H1 (cell line): ENCODE measurements around the gene PCGF3. TPM values are rescaled to one million over a fixed set of nuclear protein-coding genes. Genes with fewer than 3 reads are reported as not detected.

Experiments used
- CTCF ChIA-PET: fragments of 300-600 bp; sonication (Branson Sonifier 250); formaldehyde crosslinking; loops from one replicate; lab custom pipeline; 2021; ENCODE audit not compliant: partially characterized antibody; lab: Charles Lee
- POLR2A ChIA-PET: fragments of 300-600 bp; sonication (Branson Sonifier 250); formaldehyde crosslinking; loops from one replicate; lab custom pipeline; 2021; ENCODE audit warnings: inconsistent platforms; ENCODE audit not compliant: partially characterized antibody; lab: Charles Lee
- DNase-seq, 2 experiments: peaks; one replicate each; pipeline versions ENCODE4 v3.0.0 to v3.0.0-alpha.2; 2010 to 2022; ENCODE audit warnings: low spot score in 2 of 2, low read depth in 1 of 2, mixed read lengths in 1 of 2
- FAIRE-seq: peaks from 2 replicates; lab custom pipeline; 2011; peaks lifted over from hg19 to GRCh38; lab: Jason Lieb, UNC
- H2AFZ ChIP-seq: 2 replicates; pipeline ENCODE4 v1.8.1; 2012; ENCODE audit warnings: low read length, inconsistent platforms
- H2AK5ac ChIP-seq: 2 replicates; pipeline ENCODE4 v1.6.1; 2013; ENCODE audit warnings: low read depth, low read length
- H2BK120ac ChIP-seq: replicated peaks from 2 replicates; pipeline ENCODE3; 2013; ENCODE audit warnings: low read depth, low read length, inconsistent platforms
- H2BK12ac ChIP-seq: 2 replicates; pipeline ENCODE4 v1.6.1; 2013; ENCODE audit warnings: low read depth, low read length
- H2BK15ac ChIP-seq: 2 replicates; pipeline ENCODE4 v1.6.1; 2013; ENCODE audit warnings: low read length
- H2BK20ac ChIP-seq: 2 replicates; pipeline ENCODE4 v1.6.1; 2013; ENCODE audit warnings: low read length
- H2BK5ac ChIP-seq: 2 replicates; pipeline ENCODE4 v1.6.1; 2013; ENCODE audit warnings: low read depth, low read length
- H3K14ac ChIP-seq: 2 replicates; pipeline ENCODE4 v1.6.1; 2013; ENCODE audit warnings: inconsistent platforms; ENCODE audit not compliant: insufficient read length
- H3K18ac ChIP-seq: 2 replicates; pipeline ENCODE4 v1.6.1; 2013; ENCODE audit warnings: low read length; ENCODE audit errors: extremely low read depth
- H3K23ac ChIP-seq: 2 replicates; pipeline ENCODE4 v1.6.1; 2013; ENCODE audit warnings: inconsistent platforms; ENCODE audit not compliant: insufficient read length
- H3K23me2 ChIP-seq: 2 replicates; pipeline ENCODE4 v1.6.1; 2013; ENCODE audit warnings: low read depth, low read length
- H3K27ac ChIP-seq: 2 replicates; pipeline ENCODE4 v1.6.1; 2011; ENCODE audit warnings: low read depth, low read length, inconsistent platforms
- H3K27me3 ChIP-seq, 4 experiments: replicated peaks in 1 of 4; 1 replicate in 1 of 4; 2 replicates in 3 of 4; pipeline versions ENCODE4 v1.6.1 to v1.8.1; 2011 to 2013; ENCODE audit warnings: low read length in 3 of 4, mild to moderate bottlenecking in 3 of 4, inconsistent platforms in 2 of 4, mixed read lengths in 2 of 4, moderate library complexity in 1 of 4; ENCODE audit not compliant: control insufficient read depth in 3 of 4, insufficient read depth in 3 of 4; ENCODE audit errors: extremely low read depth in 1 of 4
- H3K36me3 ChIP-seq, 4 experiments: 2 replicates each; pipeline versions ENCODE4 v1.6.1 to v1.8.1; 2011 to 2013; ENCODE audit warnings: mild to moderate bottlenecking in 4 of 4, low read length in 3 of 4, moderate library complexity in 2 of 4, control low read depth in 1 of 4, inconsistent platforms in 1 of 4; ENCODE audit not compliant: insufficient read depth in 4 of 4, control insufficient read depth in 2 of 4
- H3K4ac ChIP-seq: replicated peaks from 2 replicates; pipeline ENCODE3; 2013; ENCODE audit warnings: low read length, low read depth, mixed read lengths, inconsistent platforms; ENCODE audit not compliant: insufficient read length
- H3K4me1 ChIP-seq, 4 experiments: replicated peaks in 1 of 4; 1 replicate in 1 of 4; 2 replicates in 3 of 4; pipeline versions ENCODE4 v1.6.1 to v1.8.1; 2011 to 2013; ENCODE audit warnings: low read length in 3 of 4, inconsistent platforms in 2 of 4, mixed read lengths in 1 of 4; ENCODE audit not compliant: insufficient read depth in 4 of 4, control insufficient read depth in 3 of 4
- H3K4me2 ChIP-seq, 2 experiments: 2 replicates each; pipeline versions ENCODE4 v1.6.1 to v1.8.1; 2011 to 2013; ENCODE audit warnings: low read depth in 2 of 2, low read length in 2 of 2, control low read depth in 1 of 2, inconsistent platforms in 1 of 2, mild to moderate bottlenecking in 1 of 2; ENCODE audit not compliant: insufficient read depth in 1 of 2
- H3K4me3 ChIP-seq, 4 experiments: fragments of 200-600, 300-600 bp in 1 of 4; sonication (generic), shearing (Covaris generic), sonication (Bioruptor Twin) in 1 of 4; 2 replicates each; pipeline versions ENCODE4 v1.5.1 to v1.8.1; 2011 to 2016; ENCODE audit warnings: low read length in 4 of 4, low read depth in 3 of 4, control low read depth in 2 of 4, inconsistent platforms in 2 of 4, mild to moderate bottlenecking in 2 of 4, mixed read lengths in 1 of 4, moderate library complexity in 1 of 4; ENCODE audit not compliant: insufficient read depth in 2 of 4; ENCODE audit errors: extremely low read depth in 1 of 4
- H3K56ac ChIP-seq: replicated peaks from 2 replicates; pipeline ENCODE3; 2013; ENCODE audit warnings: low read depth, mild to moderate bottlenecking, mixed read lengths, low read length, inconsistent platforms; ENCODE audit not compliant: insufficient read length
- H3K79me1 ChIP-seq: 2 replicates; pipeline ENCODE4 v1.6.1; 2013; ENCODE audit warnings: low read depth, low read length, control low read depth
- H3K79me2 ChIP-seq, 2 experiments: 2 replicates each; pipeline versions ENCODE4 v1.6.1 to v1.8.1; 2012 to 2013; ENCODE audit warnings: low read length in 2 of 2, mild to moderate bottlenecking in 2 of 2, inconsistent platforms in 1 of 2; ENCODE audit not compliant: insufficient read depth in 2 of 2, control insufficient read depth in 1 of 2
- H3K9ac ChIP-seq, 4 experiments: replicated peaks in 1 of 4; 1 replicate in 1 of 4; 2 replicates in 3 of 4; pipeline versions ENCODE4 v1.6.1 to v1.8.1; 2011 to 2013; ENCODE audit warnings: low read depth in 3 of 4, low read length in 3 of 4, control low read depth in 2 of 4, mild to moderate bottlenecking in 2 of 4, moderate library complexity in 2 of 4, inconsistent platforms in 1 of 4; ENCODE audit errors: extremely low read depth in 1 of 4
- H3K9me3 ChIP-seq, 2 experiments: 2 replicates each; pipeline versions ENCODE4 v1.6.1 to v1.8.1; 2012 to 2013; ENCODE audit warnings: mild to moderate bottlenecking in 2 of 2, moderate library complexity in 2 of 2, control low read depth in 1 of 2, inconsistent platforms in 1 of 2, low read depth in 1 of 2, low read length in 1 of 2, mixed read lengths in 1 of 2; ENCODE audit not compliant: insufficient read depth in 2 of 2
- H4K20me1 ChIP-seq, 2 experiments: replicated peaks in 1 of 2; 2 replicates each; pipeline versions ENCODE3 to v1.8.1; 2011 to 2013; ENCODE audit warnings: inconsistent platforms in 2 of 2, low read length in 2 of 2, mild to moderate bottlenecking in 1 of 2; ENCODE audit not compliant: insufficient read depth in 2 of 2, control insufficient read depth in 1 of 2
- H4K5ac ChIP-seq: 2 replicates; pipeline ENCODE4 v1.6.1; 2013; ENCODE audit warnings: low read length, low read depth, mixed read lengths, inconsistent platforms; ENCODE audit not compliant: insufficient read length
- H4K8ac ChIP-seq: 2 replicates; pipeline ENCODE4 v1.8.0; 2013; ENCODE audit warnings: mild to moderate bottlenecking, moderate library complexity, low read length, inconsistent platforms; ENCODE audit not compliant: insufficient read depth; ENCODE audit errors: extremely low read depth
- H4K91ac ChIP-seq: replicated peaks from 2 replicates; pipeline ENCODE3; 2013; ENCODE audit warnings: low read length, mixed read lengths, inconsistent platforms; ENCODE audit not compliant: insufficient read length
- BACH1 ChIP-seq: IDR thresholded peaks from 2 replicates; pipeline ENCODE4 v1.6.1; 2012; ENCODE audit warnings: low read length, improper control_type of control experiment
- CREB1 ChIP-seq: IDR thresholded peaks from 2 replicates; pipeline ENCODE4 v1.6.1; 2012; ENCODE audit warnings: inconsistent platforms
- HDAC2 ChIP-seq, 2 experiments: fragments of 300-600 bp in 1 of 2; sonication (generic) in 1 of 2; IDR thresholded peaks; 2 replicates each; pipeline ENCODE4 v1.6.1; 2011 to 2012; ENCODE audit warnings: low read depth in 2 of 2, low read length in 2 of 2, mild to moderate bottlenecking in 2 of 2, moderate library complexity in 2 of 2, borderline replicate concordance in 1 of 2, inconsistent platforms in 1 of 2
- KDM4A ChIP-seq: IDR thresholded peaks from one replicate; pipeline ENCODE4 v1.7.1; 2012; ENCODE audit warnings: low read depth, mild to moderate bottlenecking, moderate library complexity, low read length, inconsistent platforms; ENCODE audit not compliant: severe bottlenecking
- MAFK ChIP-seq: IDR thresholded peaks from 2 replicates; pipeline ENCODE4 v1.6.1; 2012; ENCODE audit warnings: low read depth, mild to moderate bottlenecking, improper control_type of control experiment, low read length
- MAX ChIP-seq: IDR thresholded peaks from 2 replicates; pipeline ENCODE4 v1.6.1; 2012; ENCODE audit warnings: inconsistent platforms
- POU5F1 ChIP-seq: IDR thresholded peaks from 2 replicates; pipeline ENCODE4 v1.6.1; 2011; ENCODE audit warnings: low read depth, mild to moderate bottlenecking, low read length, moderate library complexity
- SP1 ChIP-seq: IDR thresholded peaks from 2 replicates; pipeline ENCODE4 v1.6.1; 2011; ENCODE audit warnings: low read depth, low read length
- WGBS, 2 experiments: shearing (Covaris generic) in 1 of 2; methylation state at CpG; one replicate each; pipeline versions ENCODE4 v1.1.6 to v1.1.7; 2013 to 2015; ENCODE audit warnings: low lambda C conversion rate in 2 of 2, mixed read lengths in 2 of 2, inconsistent platforms in 1 of 2, low coverage in 1 of 2, missing lambda C conversion rate in 1 of 2; ENCODE audit not compliant: insufficient replicate concordance in 2 of 2, insufficient coverage in 1 of 2, insufficient read length in 1 of 2; ENCODE audit errors: extremely low coverage in 1 of 2, missing lambda C conversion rate in 1 of 2; 5-methylcytosine and 5-hydroxymethylcytosine counted together
- polyA plus RNA-seq, 7 experiments: library from polyadenylated mRNA; depleted of rRNA in 3 of 7; stranded (reverse) in 5 of 7; unstranded in 2 of 7; fragments of >200 nt in 5 of 7; fragments of 200-250 nt in 2 of 7; gene quantifications; 1 replicate in 5 of 7; 2 replicates in 1 of 7; 4 replicates in 1 of 7; pipeline versions ENCODE4 v1.2.1 to v1.2.3, GENCODE V29; 2011 to 2013; ENCODE audit warnings: missing spikeins in 2 of 7, mixed read lengths in 2 of 7
- total RNA-seq: library from RNA; stranded (reverse); fragmentation: NEBNext Ultra II Directional; extraction: Animal tissue kit (Norgen Biotek cat#: 25700); gene quantifications from 2 replicates; pipeline ENCODE4 v1.2.1, GENCODE V29; 2021

Gene PCGF3
- total and polyA plus RNA-seq, 2 of the 8 experiments (the other 6 are each of a cell fraction or from before 2014, with no cell fraction given): 52.7 to 52.9 TPM

GRCh38 chr4:803884-804283 is 98.3 kb downstream of the PCGF3 start:
- H3K23ac ChIP-seq: no peak overlapping the region
- no peak overlapping the region for H3K18ac ChIP-seq
- no peaks in the 10 kb centered on the region for H3K36me3 ChIP-seq
- no peak overlapping the region for H4K5ac ChIP-seq
- no peaks in the 10 kb centered on the region; a peak in 2 of 7 replicates for H3K4me1 ChIP-seq
- H2AFZ ChIP-seq: no peak overlapping the region
- POLR2A ChIA-PET: interaction anchor here (1.0 kb wide), 1 partner anchor 10 kb away, joined by 3 read pairs; no protein-coding TSS in a partner anchor
- FAIRE-seq (no peak), DNase-seq (no peak)
- no peak overlapping the region for H3K9ac ChIP-seq
- H4K20me1 ChIP-seq: no peaks in the 10 kb centered on the region
- no peak overlapping the region for H3K4me3 ChIP-seq
- H3K14ac ChIP-seq: no peak overlapping the region
- no peak overlapping the region for H2BK20ac ChIP-seq
- TF ChIP-seq KDM4A (no peak), SP1 (no peak), MAFK (no peak), BACH1 (no peak), CREB1 (no peak), HDAC2 (IDR thresholded peaks at IDR 0.05; ENCODE audit: borderline replicate concordance in 1 of 2, low read depth in 2 of 2, low read length in 2 of 2) (no peak), MAX (no peak), POU5F1 (no peak)
- H3K23me2 ChIP-seq: no peaks in the 10 kb centered on the region
- H3K9me3 ChIP-seq: peaks cover 0 to 5% of the 10 kb centered on the region in 2 experiments; a peak in 1 of 4 replicates
- no peak overlapping the region for H3K4me2 ChIP-seq
- H4K8ac ChIP-seq: no peak overlapping the region
- H3K27me3 ChIP-seq: peaks cover 1 to 15% (median 7%) of the 10 kb centered on the region in 4 experiments; a peak in 5 of 7 replicates
- no peak overlapping the region for H2AK5ac ChIP-seq
- H4K91ac ChIP-seq: no peak overlapping the region
- H2BK120ac ChIP-seq: no peak overlapping the region
- CTCF ChIA-PET: interaction anchor here (1.2 kb wide), 2 partner anchors 10 to 24 kb away, joined by 3 read pairs; no protein-coding TSS in a partner anchor
- no peaks in the 10 kb centered on the region; the same call in 1 of the 2 replicates for H3K79me1 ChIP-seq
- H3K79me2 ChIP-seq: no peaks in the 10 kb centered on the region
- H3K27ac ChIP-seq: no peak overlapping the region
- no peak overlapping the region for H2BK15ac ChIP-seq
- WGBS, 2 experiments: 87% methylated on average over 13 of the region's 13 CpGs; no CpG with 5 or more reads in 1 of the 2 experiments
- no peak overlapping the region for H2BK5ac ChIP-seq
- no peak overlapping the region for H3K4ac ChIP-seq
- no peak overlapping the region for H3K56ac ChIP-seq
- H2BK12ac ChIP-seq: no peak overlapping the region
